ENCODE results near the gene WEE2. TPM values are rescaled to one million over a fixed set of nuclear protein-coding genes. Genes with fewer than 3 reads are reported as not detected.
A peak's percentile ranks its signal among the peaks of the same experiment; 100 is the strongest.

WEE2 gene
- total and polyA plus RNA-seq, 9 of the 15 experiments (the other 6 are each of a cell fraction or from before 2014, with no cell fraction given): not detected

GRCh38 chr7:141737836-141738591, 29.9 kb downstream of the WEE2 start, which contains the start of gene SSBP1 (continued):
- TF ChIP-seq ESRRA (IDR thresholded peaks at IDR 0.05; ENCODE audit: borderline replicate concordance, low read depth): peak; percentile 74
- no peak; the same call in 1 of the 2 replicates for TF ChIP-seq HMG20B (CRISPR knock-in tag; IDR thresholded peaks at IDR 0.05)
- no peak; the same call in 1 of the 2 replicates for TF ChIP-seq ADNP (tag; IDR thresholded peaks at IDR 0.05)
- no peak for TF ChIP-seq ZNF124 (CRISPR knock-in tag; IDR thresholded peaks at IDR 0.05)
- TF ChIP-seq MECOM (CRISPR knock-in tag; IDR thresholded peaks at IDR 0.05): 0 out of 2 replicates have a peak, but pooled peaks have one; percentile 44
- TF ChIP-seq CXXC5 (CRISPR knock-in tag; IDR thresholded peaks at IDR 0.05): peak; percentile 100
- peak in 1 of 2 experiments; percentile 5 for TF ChIP-seq NCOA2 (IDR thresholded peaks at IDR 0.05; ENCODE audit: partially characterized antibody in 2 of 2)
- TF ChIP-seq ZBTB5 (IDR thresholded peaks at IDR 0.05): no peak
- TF ChIP-seq POU5F1 (IDR thresholded peaks at IDR 0.05; ENCODE audit: borderline replicate concordance, low read depth, low read length, partially characterized antibody): no peak
- TF ChIP-seq HSF4 (CRISPR knock-in tag; IDR thresholded peaks at IDR 0.05; ENCODE audit: borderline replicate concordance): no peak
- peak; percentile 43 to 80; a peak in 2 of 4 replicates for TF ChIP-seq ZMIZ1 (IDR thresholded peaks at IDR 0.05; ENCODE audit: low read depth in 2 of 2, low read length in 2 of 2)
- TF ChIP-seq NFXL1 (CRISPR knock-in tag; IDR thresholded peaks at IDR 0.05): peak; percentile 12; the same call in 1 of the 2 replicates
- no peak for TF ChIP-seq EWSR1 (IDR thresholded peaks at IDR 0.05; ENCODE audit: borderline replicate concordance, low read depth, partially characterized antibody)
- TF ChIP-seq GTF2B (IDR thresholded peaks at IDR 0.05; ENCODE audit: extremely low read depth, insufficient read length): peak; percentile 62
- no peak for TF ChIP-seq ARHGAP35 (IDR thresholded peaks at IDR 0.05; ENCODE audit: partially characterized antibody)
- peak; percentile 67 for TF ChIP-seq NCOR1 (IDR thresholded peaks at IDR 0.05)
- 0 out of 2 replicates have a peak, but pooled peaks have one; percentile 64 for TF ChIP-seq HOMEZ (CRISPR knock-in tag; IDR thresholded peaks at IDR 0.05)

All from K562 (cell line).